ENCODE results near the gene KCNK5.

KCNK5 gene

GRCh38 chr6:39157511-39157910 lies 71.8 kb downstream of the KCNK5 start:
- DNase-seq (ENCODE audit: low spot score): no peak
- H3K27ac ChIP-seq: no peak overlapping the region
- no peak for TF ChIP-seq CTCF (IDR thresholded peaks at IDR 0.05)
- H3K4me3 ChIP-seq: no peak overlapping the region

GRCh38 chr6:39156801-39157200 lies 72.5 kb downstream of the KCNK5 start:
- no peak overlapping the region for H3K4me3 ChIP-seq
- no peak for TF ChIP-seq CTCF (IDR thresholded peaks at IDR 0.05)
- DNase-seq (ENCODE audit: low spot score): no peak
- no peak overlapping the region for H3K27ac ChIP-seq

- no peak for TF ChIP-seq CTCF (IDR thresholded peaks at IDR 0.05)
- no peak for DNase-seq (ENCODE audit: low spot score)
- H3K27ac ChIP-seq: no peak overlapping the region
- no peak overlapping the region for H3K4me3 ChIP-seq
Observed at GRCh38 chr6:39154705-39155104, 74.6 kb downstream of the KCNK5 start.

DNA sequence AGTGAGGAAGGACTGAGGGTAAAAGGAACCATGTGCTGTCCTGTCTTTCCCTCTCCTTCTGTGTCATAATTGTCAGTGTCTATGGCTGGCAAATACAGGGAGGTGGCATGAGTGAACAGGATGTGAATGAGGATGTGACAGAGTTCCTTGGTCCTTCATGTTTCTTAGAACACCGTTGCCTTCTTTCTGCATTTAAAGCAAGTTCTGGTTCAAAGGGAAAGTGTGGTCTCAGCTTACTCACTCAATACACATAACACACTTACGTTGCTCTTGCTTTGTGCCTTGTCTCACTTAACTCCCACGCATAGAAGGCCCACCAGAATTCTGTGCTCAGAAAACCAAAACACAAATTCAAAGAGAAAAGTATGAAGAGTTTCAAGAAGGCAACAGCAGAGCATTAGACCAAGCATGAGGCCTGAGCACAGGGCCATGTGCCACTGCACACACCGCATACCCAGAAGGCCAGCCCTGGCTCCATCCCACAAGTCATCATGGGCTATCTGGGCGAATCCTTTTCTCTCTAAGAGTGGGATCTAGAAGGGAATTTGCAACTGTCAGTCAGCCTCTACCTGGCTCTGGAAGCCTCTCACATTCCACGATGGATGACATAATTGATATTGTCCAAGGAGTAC lies 75.4 kb downstream of the KCNK5 start:
- no peak overlapping the region for H3K4me3 ChIP-seq
- DNase-seq (ENCODE audit: low spot score): no peak
- no peak overlapping the region for H3K27ac ChIP-seq
- no peak for TF ChIP-seq CTCF (IDR thresholded peaks at IDR 0.05)

- no peak for DNase-seq (ENCODE audit: low spot score)
- H3K4me3 ChIP-seq: no peak overlapping the region
- TF ChIP-seq CTCF (IDR thresholded peaks at IDR 0.05): no peak
- H3K27ac ChIP-seq: no peak overlapping the region
Observed at GRCh38 chr6:39152262-39152661, 77.0 kb downstream of the KCNK5 start.

DNA sequence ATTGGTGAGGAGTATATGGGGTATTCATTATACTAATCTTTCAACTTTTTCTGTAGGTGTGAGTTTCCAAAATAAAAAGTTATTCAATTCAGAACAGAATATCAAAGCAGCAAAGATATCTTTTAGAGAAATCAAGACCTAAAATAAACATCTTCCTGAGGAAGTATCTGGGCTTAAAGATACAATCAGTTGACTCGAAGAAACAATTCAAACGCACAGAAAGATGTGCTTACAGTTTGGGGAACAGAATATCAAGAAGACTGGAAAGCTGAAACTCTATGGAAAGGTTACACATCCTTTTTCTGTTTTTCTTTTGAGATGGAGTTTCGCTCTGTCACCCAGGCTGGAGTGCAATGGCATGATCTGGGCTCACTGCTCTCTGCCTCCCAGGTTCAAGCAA lies 78.1 kb downstream of the KCNK5 start:
- TF ChIP-seq CTCF (IDR thresholded peaks at IDR 0.05): no peak
- Histone ChIP-seq H3K4me3 (no peak overlapping the region), H3K27ac (no peak overlapping the region)
- no peak for DNase-seq (ENCODE audit: low spot score)

- no peak for DNase-seq (ENCODE audit: low spot score)
- Histone ChIP-seq H3K27ac (no peak overlapping the region), H3K4me3 (no peak overlapping the region)
- TF ChIP-seq CTCF (IDR thresholded peaks at IDR 0.05): no peak
Observed at GRCh38 chr6:39144481-39145173, 84.6 kb downstream of the KCNK5 start.
